ENCODE measurements around the gene DIP2C.

The DIP2C gene

DNA sequence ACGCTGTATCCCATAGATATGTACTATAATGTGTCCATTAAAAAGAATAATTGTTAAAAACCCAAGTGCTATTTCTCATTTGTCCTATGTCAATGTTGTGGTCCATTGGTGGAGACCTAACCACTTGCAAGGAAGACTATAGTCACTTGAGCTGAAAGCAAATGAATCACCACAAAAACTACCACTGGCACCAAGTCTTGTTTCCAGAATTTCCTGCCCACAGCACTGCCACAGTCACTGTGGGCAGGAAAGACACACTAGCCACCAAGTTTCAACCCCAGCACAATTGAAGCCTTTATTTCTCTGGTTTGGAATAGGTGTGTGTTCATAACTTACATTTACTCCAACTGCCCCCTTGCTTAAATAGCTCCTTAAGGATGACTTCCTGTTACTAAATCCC is 12.4 kb downstream of the DIP2C start:
- DNase-seq: no peak

DNA sequence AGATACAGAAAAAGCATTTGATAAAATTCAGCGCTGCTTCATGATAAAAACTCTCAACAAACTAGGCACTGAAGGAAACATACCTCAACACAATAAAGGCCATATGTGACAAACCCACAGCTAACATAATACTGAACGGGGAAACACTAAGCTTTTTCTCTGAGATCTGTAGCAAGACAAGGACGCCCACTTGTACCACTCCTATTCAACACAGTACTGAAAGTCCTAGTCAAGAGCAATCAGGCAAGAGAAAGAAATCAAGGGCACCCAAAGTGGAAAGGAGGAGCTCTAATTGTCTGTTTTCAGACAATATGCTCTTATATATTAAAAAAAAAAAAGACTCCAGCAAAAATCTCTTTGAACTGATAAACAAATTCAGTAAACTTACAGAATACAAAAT is 13.3 kb downstream of the DIP2C start:
- DNase-seq: no peak

DNA sequence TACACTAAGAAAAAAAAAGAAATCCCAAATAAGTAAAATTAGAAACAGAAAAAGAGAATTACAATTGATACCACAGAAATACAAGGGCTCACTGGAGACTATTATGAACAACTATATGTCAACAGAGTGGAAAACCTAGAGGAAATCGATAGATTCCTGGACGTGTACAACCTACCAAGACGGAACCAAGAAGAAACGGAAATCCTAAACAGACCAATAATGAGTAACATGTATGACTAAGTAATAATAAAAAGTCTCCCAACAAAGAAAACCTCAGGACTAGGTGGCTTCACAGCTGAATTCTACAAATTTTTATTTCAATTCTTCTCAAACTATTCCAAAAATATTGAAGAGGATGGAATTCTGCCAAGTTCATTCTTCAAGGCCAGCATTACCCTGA is 13.9 kb downstream of the DIP2C start:
- no peak for DNase-seq

DNA sequence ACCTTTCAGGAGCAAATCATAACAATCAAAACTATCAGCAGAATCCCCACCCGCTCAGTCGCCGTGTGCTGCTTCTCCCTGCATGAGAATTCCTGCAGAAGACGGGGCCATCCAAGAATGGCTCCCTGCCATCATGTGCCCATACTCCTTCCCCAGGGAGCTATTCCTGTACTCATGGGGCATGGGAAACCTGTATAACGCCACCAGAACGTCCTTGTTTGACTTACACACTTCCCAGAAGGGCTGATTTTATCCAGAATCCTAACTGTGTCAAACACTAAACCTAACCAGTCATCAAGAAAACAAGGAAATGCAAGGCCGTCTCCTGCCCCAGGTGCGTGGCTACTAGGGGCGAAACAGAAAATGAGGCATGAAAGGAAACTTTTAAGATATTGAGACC is 16.0 kb downstream of the DIP2C start:
- DNase-seq: no peak

DNA sequence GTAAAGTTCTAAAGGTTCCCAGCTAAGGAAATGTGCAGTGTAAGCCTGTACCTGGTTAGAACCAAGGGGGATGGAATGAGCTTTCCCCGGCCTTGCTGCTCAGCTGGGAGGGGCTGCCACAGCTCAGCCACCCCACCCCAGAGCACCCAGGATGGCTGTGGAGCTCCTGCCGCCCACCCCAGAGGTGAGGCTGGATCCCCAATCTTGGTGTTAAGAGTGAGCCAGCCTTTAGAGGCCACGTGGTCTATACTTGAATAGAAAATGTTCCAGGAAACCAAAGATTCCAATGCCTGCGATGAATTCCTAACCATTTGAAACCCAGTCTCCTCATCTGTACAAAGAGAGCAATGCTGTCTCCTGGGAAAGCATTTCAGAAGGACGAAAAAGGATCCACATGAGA is 16.5 kb downstream of the DIP2C start:
- no peak for DNase-seq

DNA sequence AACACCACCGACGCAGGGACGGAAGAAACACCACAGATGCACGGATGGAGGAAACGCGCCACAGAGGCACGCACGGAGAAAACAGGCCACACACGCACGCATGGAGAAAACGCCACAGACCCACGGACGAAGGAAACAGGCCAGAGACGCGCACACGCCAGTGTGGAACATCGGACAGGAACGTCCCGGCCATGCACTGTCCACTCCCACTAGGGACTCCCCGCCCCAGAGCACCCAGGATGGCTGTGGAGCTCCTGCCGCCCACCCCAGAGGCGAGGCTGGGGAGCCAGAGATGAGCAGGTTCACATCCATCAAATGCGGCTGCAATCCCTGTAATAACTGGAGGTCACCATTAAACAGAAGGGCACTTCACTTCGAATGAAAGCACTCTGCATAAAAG is 17.3 kb downstream of the DIP2C start:
- no peak for DNase-seq

DNA sequence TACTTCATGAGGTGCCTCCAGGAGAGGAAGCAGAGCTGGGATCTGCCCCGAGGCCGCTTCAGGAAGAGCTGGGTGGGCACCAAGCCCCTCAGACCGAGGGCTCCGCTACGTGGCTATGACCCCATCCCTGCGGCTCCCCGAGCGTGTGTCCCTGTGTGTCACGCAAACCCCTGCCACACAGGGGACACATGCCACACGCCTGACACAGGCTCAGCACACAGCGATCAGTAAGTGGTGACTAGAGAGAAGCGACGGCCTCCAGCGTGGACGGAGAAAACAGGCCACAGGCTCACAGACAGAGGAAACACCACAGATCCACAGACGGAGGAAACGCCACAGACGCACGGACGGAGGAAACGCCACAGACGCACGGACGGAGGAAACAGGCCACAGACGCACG is 18.5 kb downstream of the DIP2C start:
- DNase-seq: no peak

DNA sequence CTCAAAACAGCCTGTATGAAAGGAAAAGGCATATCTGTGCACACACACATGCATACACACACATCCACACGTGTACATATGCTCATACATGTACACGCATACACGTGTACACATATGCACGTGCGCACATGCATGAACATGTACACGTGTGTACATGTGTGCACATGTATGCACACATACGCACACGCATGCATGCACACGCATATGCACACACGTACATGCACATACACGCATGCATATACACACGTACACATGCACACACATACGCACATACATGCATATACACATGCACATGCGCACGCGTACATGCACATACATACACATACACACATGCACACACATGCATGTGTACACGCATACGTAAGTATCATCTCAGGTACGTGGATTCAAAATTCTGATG is 19.4 kb downstream of the DIP2C start:
- no peak for DNase-seq

DNA sequence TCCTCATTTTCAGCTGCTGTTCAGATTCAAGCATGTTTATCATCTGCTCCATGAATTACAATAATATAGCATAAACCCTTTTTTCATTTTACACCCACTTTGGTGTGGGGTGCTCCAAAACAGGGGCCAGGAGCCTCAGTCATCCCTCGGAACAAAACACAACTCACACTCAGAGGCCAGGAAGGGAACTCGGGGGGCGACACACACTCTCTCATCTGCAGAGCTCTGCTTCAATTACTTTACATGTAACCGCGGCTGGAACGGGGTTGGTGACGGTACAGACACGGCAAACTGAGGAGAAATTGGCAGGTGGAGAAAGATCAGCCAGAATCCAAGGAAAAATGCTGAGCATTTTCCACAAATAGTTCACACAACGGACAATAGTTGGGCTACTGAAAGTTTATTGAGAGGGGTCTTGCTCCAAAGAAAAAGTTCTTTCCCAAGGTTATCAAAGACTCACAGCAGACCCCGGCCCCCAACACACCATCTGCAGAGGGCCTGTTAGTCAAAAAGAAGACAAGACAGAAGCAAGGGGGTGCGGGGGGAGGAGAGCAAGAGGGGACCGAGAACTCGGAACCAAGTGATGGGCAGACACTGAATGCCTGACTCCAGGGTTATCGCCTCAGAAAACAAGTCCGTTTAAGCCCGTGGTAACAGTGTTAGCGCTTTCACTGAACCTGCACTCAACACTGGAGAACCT is 20.5 kb downstream of the DIP2C start:
- DNase-seq: no peak

DNA sequence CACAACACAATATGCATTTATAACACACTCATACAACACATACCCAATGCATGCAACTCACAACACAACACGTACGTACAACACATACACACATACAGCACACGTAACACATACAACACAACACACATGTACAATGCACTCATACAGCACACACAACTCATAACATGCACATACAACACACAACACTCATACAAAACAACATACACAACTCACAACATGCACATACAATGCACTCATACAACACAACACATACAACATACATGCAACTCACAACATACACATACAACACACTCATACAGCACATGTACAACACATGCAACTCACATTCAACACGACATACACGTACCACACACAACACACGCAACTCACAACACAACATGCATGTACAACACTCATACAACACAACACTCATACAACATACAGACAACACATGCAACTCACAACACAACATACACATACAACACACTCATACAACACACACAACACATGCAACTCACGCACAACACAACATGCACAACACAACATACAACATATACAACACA is 21.8 kb downstream of the DIP2C start:
- DNase-seq: no peak

DNA sequence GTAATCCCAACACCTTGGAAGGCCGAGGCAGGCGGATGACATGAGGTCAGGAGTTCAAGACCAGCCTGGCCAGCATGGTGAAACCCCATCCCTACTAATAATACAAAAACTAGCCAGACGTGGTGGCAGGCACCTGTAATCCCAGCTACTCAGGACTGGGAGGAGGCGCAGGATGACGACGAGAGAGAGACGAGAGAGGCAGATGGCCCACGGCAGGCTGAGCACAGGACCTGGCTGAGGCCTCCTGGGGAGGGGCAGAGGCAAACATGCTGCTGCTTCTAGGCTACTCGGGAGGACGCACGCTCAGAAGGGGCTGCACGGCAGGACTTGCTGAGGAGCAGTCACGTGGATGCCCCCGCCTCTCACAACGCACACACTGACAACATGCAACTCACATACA is 22.4 kb downstream of the DIP2C start:
- DNase-seq: no peak

DNA sequence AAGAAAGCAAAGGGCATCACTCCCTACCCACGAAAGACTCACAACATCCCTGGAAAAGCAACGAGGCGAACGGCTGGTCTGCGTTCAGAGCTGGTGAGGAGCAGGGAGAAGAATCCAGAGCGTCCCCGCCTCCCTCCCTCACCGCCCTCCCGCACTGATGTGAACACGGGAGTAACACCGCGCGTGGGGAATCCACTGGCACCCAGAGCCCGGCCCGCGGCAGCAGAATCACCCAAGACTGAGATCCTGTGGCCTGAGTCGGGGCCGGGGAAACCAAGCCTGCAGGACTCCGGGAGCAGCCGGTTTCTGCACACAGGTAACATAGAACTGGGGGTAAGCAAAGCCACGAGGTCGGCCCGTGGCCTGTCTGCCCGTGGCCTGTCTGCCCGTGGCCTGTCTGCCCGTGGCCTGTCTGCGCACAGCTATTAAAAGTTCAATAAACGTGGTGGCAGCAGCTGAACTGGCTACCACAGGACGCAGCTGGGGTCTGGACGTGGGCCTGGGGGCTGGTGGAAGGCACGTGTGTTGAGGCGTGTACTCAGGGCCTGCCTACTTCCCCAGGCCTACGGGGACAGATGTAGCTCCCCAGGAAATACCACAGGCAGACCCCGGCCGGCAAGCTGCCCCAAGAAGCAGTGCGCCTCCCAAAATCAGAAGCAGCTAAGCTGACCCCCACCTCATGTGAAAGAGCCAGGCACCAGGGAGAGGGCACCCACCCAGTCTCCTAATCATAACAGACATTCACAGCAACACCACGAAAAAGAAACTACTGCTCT is 23.0 kb downstream of the DIP2C start:
- no peak for DNase-seq

DNA sequence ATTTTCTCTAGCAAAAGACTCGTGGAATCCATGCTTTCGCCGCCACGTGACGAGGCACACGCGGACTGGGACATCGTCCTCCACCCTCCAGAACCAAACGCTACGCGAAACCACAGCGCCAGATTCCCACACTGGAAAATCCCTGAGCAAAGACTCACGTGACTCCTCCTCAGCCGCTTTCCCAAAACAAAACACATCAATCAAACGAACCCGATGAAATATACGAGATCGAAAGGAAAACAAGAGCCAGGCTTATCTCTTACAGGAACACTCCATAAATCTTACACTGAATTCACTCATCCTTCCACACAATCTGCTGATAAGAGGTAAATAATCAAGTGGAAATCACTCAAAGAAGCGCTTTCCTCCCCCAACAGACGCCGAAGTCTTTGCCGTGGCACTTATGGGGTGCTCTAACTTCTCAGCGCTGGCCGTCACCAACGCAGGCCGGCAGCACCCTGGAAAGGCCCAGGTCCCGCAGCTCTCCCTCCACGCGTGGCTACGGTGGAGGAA is 23.8 kb downstream of the DIP2C start:
- no peak for DNase-seq

DNA sequence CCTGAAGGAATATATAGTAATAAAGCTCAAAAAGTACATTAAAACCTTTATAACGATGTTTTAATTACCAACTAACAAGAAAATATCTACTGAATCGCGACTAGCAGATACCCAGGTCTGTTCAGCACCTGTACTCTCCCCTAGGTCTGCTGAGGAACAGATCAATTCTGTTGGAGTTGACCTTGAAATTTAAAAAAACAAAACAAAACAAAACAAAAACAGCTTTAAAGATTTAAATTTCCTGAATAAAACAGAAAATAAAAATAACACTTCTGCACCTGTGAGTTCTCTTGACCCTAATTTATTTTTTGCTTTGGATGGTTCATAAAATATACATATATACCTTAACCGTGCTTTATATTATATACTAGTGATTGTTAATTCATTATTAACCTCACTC is 24.6 kb downstream of the DIP2C start:
- DNase-seq: no peak

DNA sequence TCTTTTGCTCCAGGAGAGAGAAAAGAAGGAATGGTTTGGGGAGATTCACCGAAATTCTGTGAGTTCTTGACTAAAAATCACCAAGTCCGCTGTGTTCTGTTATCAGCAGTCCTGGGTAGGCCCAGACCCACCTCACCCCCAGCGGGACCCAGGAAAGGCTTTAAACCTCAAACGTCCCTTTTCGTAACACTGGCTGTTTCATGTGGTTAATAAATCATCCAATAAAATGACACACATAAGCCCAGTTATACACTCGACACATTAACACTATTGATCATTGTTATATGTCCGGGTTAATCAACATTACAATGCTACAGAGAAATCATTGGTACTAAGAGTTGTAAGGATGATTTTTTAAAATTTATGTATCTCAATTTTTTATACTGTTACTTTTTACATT is 25.2 kb downstream of the DIP2C start:
- no peak for DNase-seq

DNA sequence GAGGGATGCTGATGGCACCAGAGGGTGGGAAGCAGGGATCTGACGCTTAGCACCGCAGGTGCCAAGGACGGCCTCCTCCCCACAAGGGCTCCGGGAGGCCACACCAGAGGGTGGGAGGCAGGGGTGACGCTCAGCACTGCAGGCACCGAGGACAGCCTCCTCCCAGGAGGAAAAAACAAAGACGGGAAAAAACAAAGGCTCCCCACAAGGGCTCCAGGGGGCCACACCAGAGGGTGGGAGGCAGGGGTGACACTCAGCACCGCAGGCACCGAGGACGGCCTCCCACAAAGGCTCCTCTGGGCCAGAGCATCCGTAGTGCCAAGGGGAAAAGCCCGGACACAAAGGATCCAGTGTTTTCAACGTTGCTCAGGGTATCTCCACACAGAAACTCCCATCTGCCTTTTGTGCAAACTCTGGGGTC is 25.6 kb downstream of the DIP2C start:
- no peak for DNase-seq

DNA sequence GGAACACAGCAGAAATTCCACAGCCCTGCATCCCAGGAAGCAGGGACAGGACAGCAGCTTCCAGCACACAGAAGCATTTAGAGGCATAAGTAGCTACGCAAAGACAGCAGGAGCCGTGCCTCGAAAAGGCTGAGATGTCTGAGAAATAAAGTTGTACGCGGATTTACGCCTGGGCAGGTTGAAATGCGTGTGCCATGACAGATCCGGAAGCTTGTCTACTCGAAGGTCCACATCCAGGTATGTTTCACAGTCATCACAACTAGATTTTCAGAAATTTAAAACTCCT is 26.1 kb downstream of the DIP2C start:
- no peak for DNase-seq

DNA sequence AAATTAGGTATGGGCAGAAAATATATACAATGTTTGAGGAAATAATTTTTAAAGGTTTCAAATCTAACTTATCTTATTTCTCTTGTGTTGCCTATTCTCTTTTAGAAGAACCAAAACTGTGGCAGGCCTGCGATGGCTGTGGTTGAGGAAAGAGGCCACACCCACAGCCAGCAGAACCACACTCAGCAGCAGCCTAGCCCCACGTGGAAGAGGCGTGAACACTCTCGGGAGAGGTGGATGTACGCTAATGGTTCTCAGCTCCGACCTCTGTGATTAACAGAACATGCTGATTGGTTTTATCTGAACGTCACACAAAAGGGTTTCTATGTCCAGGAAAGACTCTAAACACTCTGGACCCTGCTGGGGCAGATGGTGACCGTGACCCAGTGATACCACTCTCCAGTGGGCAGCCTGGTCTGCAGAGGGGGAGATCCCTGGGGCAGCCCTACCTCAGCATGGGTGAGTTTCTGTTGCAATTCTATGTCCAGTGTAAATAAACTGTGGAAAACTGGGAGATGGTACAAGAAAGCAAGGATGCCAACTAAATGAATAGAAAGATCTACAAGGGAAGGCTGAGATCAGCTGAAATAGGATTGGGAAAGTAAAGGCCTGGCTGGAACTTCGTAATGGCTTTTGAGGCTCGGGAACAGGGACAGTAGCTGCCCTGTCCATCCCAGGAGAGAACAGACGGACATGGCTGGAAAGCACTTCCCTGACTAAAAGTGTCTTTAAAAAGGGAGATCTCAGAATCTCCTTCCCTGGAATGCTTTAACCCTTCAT is 26.6 kb downstream of the DIP2C start:
- DNase-seq: no peak

DNA sequence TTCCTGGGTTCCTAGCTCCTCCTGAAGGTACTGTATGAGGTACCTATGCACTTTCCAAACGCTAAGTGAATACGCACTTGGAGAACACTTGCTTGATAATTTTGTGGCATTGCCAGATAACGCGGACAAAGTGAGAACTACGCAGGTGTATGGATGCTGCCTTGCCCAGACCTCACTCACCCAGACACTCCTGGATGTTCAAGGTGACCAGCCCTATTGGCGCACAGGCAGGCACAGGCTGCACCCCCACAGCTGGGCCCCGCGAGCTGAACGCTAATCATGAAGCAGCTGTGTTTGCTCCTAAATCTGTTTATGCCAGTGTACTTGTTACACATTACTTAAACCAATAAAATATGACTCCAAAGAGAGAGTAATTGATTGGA is 27.3 kb downstream of the DIP2C start:
- DNase-seq: no peak

DNA sequence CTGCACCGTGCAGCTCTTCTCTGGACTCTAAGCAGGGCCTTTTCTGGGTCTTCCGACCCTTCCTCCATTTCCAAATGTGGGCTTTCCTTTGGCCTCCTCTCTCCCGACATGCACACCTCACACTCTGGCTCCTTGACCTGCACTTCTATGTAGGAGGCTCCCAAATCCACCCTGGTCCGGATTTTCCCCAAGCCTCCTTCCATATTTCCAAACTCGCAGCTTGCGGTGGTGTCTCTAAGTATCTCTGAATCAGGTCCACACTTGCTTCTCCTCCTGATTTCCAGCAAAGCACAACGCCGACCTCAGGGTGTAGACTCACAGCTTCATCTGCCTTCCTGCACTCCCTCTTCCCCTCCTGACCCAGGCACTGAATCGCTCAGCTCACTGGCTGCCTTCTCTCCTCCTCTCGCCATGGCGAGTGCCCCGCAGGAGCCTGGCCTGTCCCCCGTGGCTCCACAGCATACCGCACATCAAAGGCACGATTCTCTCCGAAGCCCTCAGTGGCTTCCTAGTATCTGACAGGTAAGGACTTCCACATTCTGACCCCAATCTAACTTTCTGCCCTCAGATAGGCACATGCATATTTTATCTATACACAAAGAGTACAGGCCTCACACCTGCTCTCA is 27.8 kb downstream of the DIP2C start:
- DNase-seq: no peak

DNA sequence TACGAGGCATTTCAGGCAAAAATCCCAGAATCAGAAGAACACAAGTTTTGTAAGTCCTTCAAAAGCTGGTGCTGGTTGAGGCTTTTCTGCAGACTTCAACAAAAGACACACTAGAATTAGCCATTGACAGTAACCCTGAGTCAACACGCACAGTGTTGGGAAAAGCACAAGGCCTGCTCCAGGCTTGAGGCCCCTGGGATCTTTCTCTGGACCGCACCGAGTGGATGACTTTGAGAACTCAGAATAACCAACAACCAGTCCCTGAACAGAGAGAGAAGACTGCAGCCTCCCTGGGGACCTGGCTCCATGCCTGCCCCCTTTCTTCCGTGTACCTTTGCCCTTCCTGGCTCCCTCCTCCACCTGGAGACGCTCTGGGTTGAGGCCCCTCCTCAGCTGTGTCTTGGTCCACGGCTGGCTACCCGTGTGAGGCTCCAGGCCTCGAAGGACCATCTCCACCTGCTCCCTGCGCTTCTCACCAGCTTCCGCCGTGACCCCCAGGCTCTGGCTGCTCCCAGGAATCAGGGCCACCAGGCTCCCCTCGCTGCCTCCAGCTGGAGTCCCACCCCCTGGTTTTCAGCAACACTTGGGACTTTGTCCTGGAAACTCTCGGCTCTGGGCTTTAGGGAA is 28.4 kb downstream of the DIP2C start:
- DNase-seq: no peak

DNA sequence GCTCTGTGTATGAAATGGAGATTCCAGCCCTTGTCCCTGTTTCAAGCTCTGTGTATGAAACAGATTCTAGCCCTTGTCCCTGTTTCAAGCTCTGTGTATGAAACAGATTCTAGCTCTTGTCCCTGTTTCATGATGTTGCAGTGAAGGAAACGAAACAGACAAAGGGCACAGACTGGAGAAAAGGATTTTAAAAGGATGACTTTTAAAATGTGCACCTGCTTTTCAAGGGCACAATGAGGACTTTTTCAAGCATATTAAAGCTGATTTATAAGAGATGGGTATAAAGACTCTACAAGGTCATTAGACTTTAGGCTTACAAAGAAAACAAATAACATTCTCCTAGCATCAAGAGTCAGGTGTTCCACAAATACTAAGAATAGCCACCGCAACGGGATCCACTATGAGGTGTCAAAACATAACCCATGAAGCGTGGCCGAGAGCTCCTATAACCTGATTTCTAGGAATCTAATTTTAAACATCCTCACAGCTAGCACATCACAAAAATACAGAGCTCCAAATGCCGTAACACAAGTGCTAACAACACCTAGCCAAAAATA is 29.0 kb downstream of the DIP2C start:
- DNase-seq: no peak
